ENCODE data around the gene PAGR1. TPM values are rescaled to one million over a fixed set of nuclear protein-coding genes. Genes with fewer than 3 reads are reported as not detected.

Gene PAGR1
- total and polyA plus RNA-seq, 2 of the 4 experiments (the other 2 are of a cell fraction) = 10.6 to 22.1 TPM

DNA sequence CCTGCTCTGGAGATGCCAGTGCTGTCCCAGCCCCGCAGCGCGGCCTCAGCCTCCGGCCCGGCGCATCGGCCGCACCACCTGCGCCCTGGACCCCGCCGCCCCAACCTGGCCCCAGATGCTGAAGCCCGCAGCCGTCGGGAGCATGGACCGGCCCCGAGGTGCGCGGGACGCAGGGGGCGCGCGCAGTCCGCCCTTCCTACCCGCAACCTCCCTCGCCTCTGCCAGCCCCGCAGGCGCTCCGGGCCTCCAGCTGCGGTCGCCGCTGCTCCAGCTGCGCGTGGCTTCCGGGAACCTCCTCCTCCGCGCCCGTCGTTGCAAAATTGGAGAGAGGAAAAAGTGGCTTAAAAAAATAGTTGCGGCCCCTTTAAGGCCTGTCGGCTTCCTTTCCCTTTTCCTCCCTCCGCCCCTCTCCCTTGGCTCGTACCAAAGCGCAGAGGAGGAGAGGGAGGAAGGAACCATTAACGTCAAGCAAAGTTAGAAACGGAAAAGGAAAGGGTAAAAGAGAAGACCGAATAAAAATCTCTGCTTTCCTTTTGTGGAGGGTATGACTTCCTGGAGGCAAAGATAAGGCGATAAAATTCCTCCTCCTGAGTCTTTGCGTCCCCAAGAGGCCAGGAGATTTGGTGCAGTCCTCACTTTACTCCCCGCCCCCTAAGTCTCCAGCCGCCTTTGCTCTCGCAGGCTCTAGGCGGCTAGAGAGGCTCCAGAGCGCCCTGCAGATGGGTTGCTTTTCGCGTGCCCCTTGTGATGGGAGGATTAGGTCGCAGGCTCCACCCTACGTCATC is 47.1 kb downstream of the PAGR1 start, which contains the start of gene CDIPT:
TSS of gene CDIPT (minus strand) at position 343 of the 785 bp plus-strand sequence. CDS start 369 bp downstream, outside the sequence.
- Histone ChIP-seq H3K4me3 (ENCODE audit: insufficient read depth, low read depth, low read length) (peak within 1 kb of the TSS; percentile 77), H2BK15ac (ENCODE audit: low read depth, low read length) (peak within 1 kb of the TSS; percentile 91; the same call in 2 of the 3 replicates)
- in situ Hi-C loops (cut with MboI; ENCODE audit: low sequenced_read_pairs) = no loop called here
- TF ChIP-seq CTCF (conservative IDR thresholded peaks at IDR 0.05; ENCODE audit: low read depth, low read length) = peak; percentile 82
- TF ChIP-seq BHLHE40 (IDR thresholded peaks at IDR 0.05; ENCODE audit: low read depth, low read length) = peak; percentile 99
- no peak for TF ChIP-seq FOS (IDR thresholded peaks at IDR 0.05; ENCODE audit: low read depth, low read length)
- peak; percentile 79 for TF ChIP-seq RCOR1 (IDR thresholded peaks at IDR 0.05; ENCODE audit: insufficient replicate concordance, low read length)
- no peak for TF ChIP-seq RFX5 (IDR thresholded peaks at IDR 0.05; ENCODE audit: low read depth, low read length)
- peak; percentile 26; the same call in 1 of the 2 replicates for TF ChIP-seq SMC3 (IDR thresholded peaks at IDR 0.05; ENCODE audit: low read depth, low read length)
- TF ChIP-seq, protein P1, sequence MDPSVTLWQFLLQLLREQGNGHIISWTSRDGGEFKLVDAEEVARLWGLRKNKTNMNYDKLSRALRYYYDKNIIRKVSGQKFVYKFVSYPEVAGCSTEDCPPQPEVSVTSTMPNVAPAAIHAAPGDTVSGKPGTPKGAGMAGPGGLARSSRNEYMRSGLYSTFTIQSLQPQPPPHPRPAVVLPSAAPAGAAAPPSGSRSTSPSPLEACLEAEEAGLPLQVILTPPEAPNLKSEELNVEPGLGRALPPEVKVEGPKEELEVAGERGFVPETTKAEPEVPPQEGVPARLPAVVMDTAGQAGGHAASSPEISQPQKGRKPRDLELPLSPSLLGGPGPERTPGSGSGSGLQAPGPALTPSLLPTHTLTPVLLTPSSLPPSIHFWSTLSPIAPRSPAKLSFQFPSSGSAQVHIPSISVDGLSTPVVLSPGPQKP (IDR thresholded peaks at IDR 0.05; ENCODE audit: borderline replicate concordance, low read depth, low read length) = no peak
- TF ChIP-seq MXI1 (IDR thresholded peaks at IDR 0.05; ENCODE audit: borderline replicate concordance, low read depth, low read length) = peak; percentile 62; the same call in 1 of the 2 replicates
- no peak for TF ChIP-seq NFE2L2 (IDR thresholded peaks at IDR 0.05; ENCODE audit: low read depth, low read length)
- TF ChIP-seq CEBPB (IDR thresholded peaks at IDR 0.05; ENCODE audit: low read depth, low read length) = peak; percentile 51; the same call in 1 of the 2 replicates
- TF ChIP-seq USF2 (IDR thresholded peaks at IDR 0.05; ENCODE audit: low read depth, low read length) = peak; percentile 28; the same call in 1 of the 2 replicates
- TF ChIP-seq CHD1 (IDR thresholded peaks at IDR 0.05; ENCODE audit: low read depth, low read length) = peak; percentile 100; the same call in 1 of the 2 replicates

More for the DNA sequence above, 47.1 kb downstream of the PAGR1 start, which contains the start of gene CDIPT:
- Histone ChIP-seq H3K18ac (ENCODE audit: low read depth, low read length) (peak within 1 kb of the TSS; percentile 81), H2BK120ac (ENCODE audit: low read depth, low read length) (peak within 1 kb of the TSS; percentile 100), H3K27ac (ENCODE audit: insufficient read depth, low read length) (peak within 1 kb of the TSS; percentile 86), H3K9me3 (ENCODE audit: control insufficient read depth, insufficient read depth, low read length) (no peaks in the 10 kb centered on the region), H3K9ac (ENCODE audit: low read depth, low read length) (peak within 1 kb of the TSS; percentile 77), H4K8ac (ENCODE audit: low read depth in 2 of 2, low read length in 2 of 2) (peak within 1 kb of the TSS; percentile 32 to 95), H3K4me2 (ENCODE audit: low read depth, low read length) (peak within 1 kb of the TSS; percentile 73), H2BK20ac (ENCODE audit: low read depth, low read length) (peak within 1 kb of the TSS; percentile 100), H2AK5ac (ENCODE audit: low read depth, low read length) (peak within 1 kb of the TSS; percentile 61), H3K23ac (ENCODE audit: low read depth, low read length) (peak within 1 kb of the TSS; percentile 97), H2BK5ac (ENCODE audit: low read depth, low read length, poor library complexity, severe bottlenecking) (peak within 1 kb of the TSS; percentile 95), H3K9me1 (ENCODE audit: insufficient read depth, low read length) (peaks cover 9% of the 10 kb centered on the region), H3K14ac (replicated peaks; ENCODE audit: low read depth, low read length) (peak within 1 kb of the TSS; percentile 93), H3K4me1 (ENCODE audit: control insufficient read depth, insufficient read depth, low read length) (peaks cover 3% of the 10 kb centered on the region; the same call in 1 of the 2 replicates), H3K4ac (ENCODE audit: low read depth, low read length) (peak within 1 kb of the TSS; percentile 95), H2AFZ (replicated peaks; ENCODE audit: low read length, poor library complexity) (peak within 1 kb of the TSS; percentile 97), H4K91ac (ENCODE audit: insufficient read depth, low read depth, low read length) (peak within 1 kb of the TSS; percentile 97), H3K56ac (ENCODE audit: extremely low read depth, insufficient read depth, low read length) (peak within 1 kb of the TSS; percentile 99), H3K79me1 (ENCODE audit: low read depth in 1 of 2, low read length in 2 of 2) (peaks cover 7 to 30% of the 10 kb centered on the region in 2 experiments; a peak in 3 of 4 replicates), H3K36me3 (ENCODE audit: control insufficient read depth, insufficient read depth, low read length) (peaks cover 22% of the 10 kb centered on the region), H3K27me3 (ENCODE audit: control insufficient read depth, insufficient read depth, low read length) (no peaks in the 10 kb centered on the region), H4K20me1 (ENCODE audit: insufficient read depth, low read length) (no peaks in the 10 kb centered on the region; the same call in 1 of the 2 replicates), H4K5ac (ENCODE audit: low read depth, low read length) (peak within 1 kb of the TSS; percentile 77), H2AK9ac (replicated peaks; ENCODE audit: low read depth, low read length, poor library complexity) (peak within 1 kb of the TSS; percentile 93)
- CTCF ChIA-PET = interaction anchor here (0.6 to 0.7 kb wide), 3 partner anchors 15 to 158 kb away, joined by 3 to 6 read pairs (median 3); no protein-coding TSS in a partner anchor
- POLR2A ChIA-PET (ENCODE audit: unreplicated experiment) = no interaction called here
- whole genome bisulfite sequencing, 2 experiments (ENCODE audit: extremely low coverage in 2 of 2, insufficient read length in 1 of 2) = 2% methylated on average over 11 of the region's 57 CpGs; no CpG with 5 or more reads in 1 of the 2 experiments
- BruUV-seq (replicated peaks) = no TSS peak
- dilution Hi-C loops (cut with HindIII; ENCODE audit: low sequenced_read_pairs, unreplicated experiment) = no loop called here
- peak; percentile 97 for DNase-seq
- intact Hi-C loops (cut with micrococcal nuclease) = loop anchor here (2.0 to 5.0 kb wide), 3 partner anchors 41 to 132 kb away; partner anchors contain the start of genes HIRIP3, MVP and TAOK2
- ATAC-seq (ENCODE audit: low read depth) = peak; percentile 98
